ENCODE measurements around the gene NEAT1.

DNA sequence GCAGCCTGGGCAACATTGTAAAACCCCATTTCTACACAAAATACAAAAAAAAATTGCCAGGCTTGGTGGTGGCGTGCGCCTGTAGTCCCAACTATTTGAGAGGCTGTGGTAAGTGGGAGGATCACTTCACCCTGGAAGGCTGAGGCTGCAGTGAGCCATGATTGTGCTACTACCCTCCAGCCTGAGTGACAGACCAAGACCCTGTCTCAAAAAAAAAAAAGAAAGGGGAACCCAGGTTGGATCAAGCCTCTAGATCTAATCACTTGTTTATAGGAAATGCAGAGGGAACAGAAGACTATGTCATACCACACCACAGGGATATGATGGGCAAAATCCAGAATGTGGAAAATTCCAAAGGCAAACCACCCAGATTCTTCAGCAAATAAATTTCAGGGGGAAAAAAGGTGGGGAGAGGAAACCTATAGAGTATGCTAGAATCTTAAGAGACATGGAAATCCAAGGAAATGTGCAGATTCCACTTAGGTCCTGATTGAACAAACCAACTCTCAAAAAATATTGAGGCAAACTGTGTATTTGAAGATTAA is 59.8 kb downstream of the NEAT1 start:
- TF ChIP-seq POLR2AphosphoS5 (IDR thresholded peaks at IDR 0.05; ENCODE audit: low read depth, low read length) (no peak), POLR2A (IDR thresholded peaks at IDR 0.05; ENCODE audit: low read depth, low read length) (no peak), PAX5 (IDR thresholded peaks at IDR 0.05; ENCODE audit: insufficient read depth, low read length, severe bottlenecking) (no peak), TAF1 (IDR thresholded peaks at IDR 0.05; ENCODE audit: low read depth, low read length) (no peak), POU2F2 (IDR thresholded peaks at IDR 0.05; ENCODE audit: low read depth, low read length) (no peak), SPI1 (IDR thresholded peaks at IDR 0.05; ENCODE audit: low read depth, low read length) (no peak)

All from GM12891 (cell line).